Pancreas (tissue), 10 donors: ENCODE data around the gene CXADR. TPM values are rescaled to one million over a fixed set of nuclear protein-coding genes. Genes with fewer than 3 reads are reported as not detected.

Experiments
- ATAC-seq, 4 donors: fragments of 200-7000 bp; cut with Tn5 transposase; one replicate each; pipeline versions ENCODE4 v1.8.0 to v1.9.1; 2020; ENCODE audit warnings: mild to moderate bottlenecking in 4 of 4, moderate library complexity in 4 of 4
- DNase-seq, 6 donors: peaks; one replicate each; pipeline ENCODE4 v3.0.0-alpha.2; 2020
- FAIRE-seq: peaks from 2 replicates; lab custom pipeline; 2012; peaks lifted over from hg19 to GRCh38; lab: Jason Lieb, UNC
- H3K27ac ChIP-seq, 4 donors: fragments of 200-600 bp; sonication (generic); 1 replicate in 3 of 4; 2 replicates in 1 of 4; pipeline versions ENCODE4 v1.5.0 to v1.8.0; 2020
- H3K27me3 ChIP-seq, 4 donors: fragments of 200-600 bp; one replicate each; pipeline ENCODE4 v1.8.0; 2021
- H3K36me3 ChIP-seq, 3 donors: fragments of 200-600 bp; sonication (generic) in 1 of 3; one replicate each; pipeline versions ENCODE4 v1.5.0 to v1.8.0; 2020 to 2021
- H3K4me1 ChIP-seq, 3 donors: fragments of 200-600 bp; one replicate each; pipeline ENCODE4 v1.8.0; 2021
- H3K4me3 ChIP-seq, 4 donors: fragments of 200-600 bp; sonication (generic) in 2 of 4; one replicate each; pipeline versions ENCODE4 v1.5.0 to v1.8.0; 2020 to 2021
- H3K9me3 ChIP-seq, 4 donors: fragments of 200-600 bp; one replicate each; pipeline ENCODE4 v1.8.0; 2021
- WGBS, 2 donors: extraction: QIAGEN DNeasy Blood & Tissue Kit; methylation state at CpG; one replicate each; pipeline ENCODE4 v1.1.7; 2013; 5-methylcytosine and 5-hydroxymethylcytosine counted together
- intact Hi-C, 3 donors: fragments of 100-400 bp; cut with DNase I; formaldehyde crosslinking; loops; one replicate each; pipeline versions ENCODE4 v1.11.1 to v1.14.2; 2022
- polyA plus RNA-seq, 2 donors: library from polyadenylated mRNA; stranded (reverse); fragments of 200-250 nt; gene quantifications; one replicate each; pipeline ENCODE4 v1.2.3, GENCODE V29; 2013
- total RNA-seq, 6 donors: library from RNA; stranded (reverse); fragmentation: NEBNext Ultra II Directional in 4 of 6; extraction: Animal tissue kit (Norgen Biotek cat#: 25700) in 4 of 6; gene quantifications; one replicate each; pipeline versions ENCODE4 v1.2.1 to v1.2.4, GENCODE V29; 2021 to 2023
- TF ChIP-seq, protein P1 (sequence below), 4 donors: fragments of 200-600 bp; sonication (generic) in 3 of 4; IDR thresholded peaks; one replicate each; pipeline versions ENCODE4 v1.5.0 to v1.8.0; 2021; ENCODE audit warnings: antibody characterized with exemption in 4 of 4
- donor health status: healthy with polysubstance abuse.
- donor health status: DM: no; HTN: no; CAD: no; lungs with moderate emphysema.
- donor health status: DM: no; HTN: no; CAD: no.
- donor health status: control.
- donor health status: control.
- donor health status: Bipolar disorder and iron deficiency.
- donor health status: DM: yes; HTN: yes; CAD: no.
- donor health status: DM: no; HTN: no; CAD: no.
- donor health status: DM: no; HTN: no; CAD: no.
- donor health status: DM: yes; HTN: yes; CAD: no.

The CXADR gene
- total and polyA plus RNA-seq, 8 donors = 5.1 to 24.8 (median 15.1) TPM

DNA sequence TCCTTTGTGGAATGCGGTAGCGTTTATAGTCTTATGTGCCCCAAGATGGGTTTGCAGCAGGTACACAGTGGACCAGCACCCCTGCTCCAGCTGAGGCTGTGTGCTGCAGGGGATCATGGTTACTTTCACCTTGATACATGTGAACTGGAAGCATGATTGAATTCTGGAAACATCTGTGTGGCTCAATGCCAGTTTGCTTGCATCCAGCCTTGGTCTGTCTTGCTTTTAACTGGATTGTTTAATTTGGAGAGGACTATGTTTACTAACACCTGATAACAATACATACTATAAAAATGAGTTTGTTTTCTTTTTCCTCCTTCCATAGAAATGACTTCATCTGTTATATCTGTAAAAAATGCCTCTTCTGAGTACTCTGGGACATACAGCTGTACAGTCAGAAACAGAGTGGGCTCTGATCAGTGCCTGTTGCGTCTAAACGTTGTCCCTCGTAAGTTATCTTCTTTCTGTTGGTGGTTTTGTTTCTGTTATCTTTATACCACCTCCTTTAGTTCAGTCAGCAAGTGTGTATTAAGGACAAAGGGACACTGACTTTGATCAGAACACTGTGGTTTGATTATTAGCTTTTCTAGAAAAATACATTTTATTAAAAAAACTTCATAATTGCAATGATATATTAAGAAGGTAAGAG is 47.7 kb downstream of the CXADR start:
- intact Hi-C loops = no loop called here
- FAIRE-seq (no peak), ATAC-seq (peak in 2 of 4 donors; percentile 44 to 57), DNase-seq (no peak)
- H3K27ac ChIP-seq = no peak overlapping the region
- whole genome bisulfite sequencing, 2 donors = 45 to 78% methylated on average over 5 of the region's 5 CpGs
- H3K36me3 ChIP-seq = peaks cover 0 to 5% (median 0%) of the 10 kb centered on the region in 3 donors
- no peaks in the 10 kb centered on the region for H3K4me1 ChIP-seq
- H3K4me3 ChIP-seq = no peak overlapping the region
- no peaks in the 10 kb centered on the region for H3K9me3 ChIP-seq
- TF ChIP-seq, protein P1, sequence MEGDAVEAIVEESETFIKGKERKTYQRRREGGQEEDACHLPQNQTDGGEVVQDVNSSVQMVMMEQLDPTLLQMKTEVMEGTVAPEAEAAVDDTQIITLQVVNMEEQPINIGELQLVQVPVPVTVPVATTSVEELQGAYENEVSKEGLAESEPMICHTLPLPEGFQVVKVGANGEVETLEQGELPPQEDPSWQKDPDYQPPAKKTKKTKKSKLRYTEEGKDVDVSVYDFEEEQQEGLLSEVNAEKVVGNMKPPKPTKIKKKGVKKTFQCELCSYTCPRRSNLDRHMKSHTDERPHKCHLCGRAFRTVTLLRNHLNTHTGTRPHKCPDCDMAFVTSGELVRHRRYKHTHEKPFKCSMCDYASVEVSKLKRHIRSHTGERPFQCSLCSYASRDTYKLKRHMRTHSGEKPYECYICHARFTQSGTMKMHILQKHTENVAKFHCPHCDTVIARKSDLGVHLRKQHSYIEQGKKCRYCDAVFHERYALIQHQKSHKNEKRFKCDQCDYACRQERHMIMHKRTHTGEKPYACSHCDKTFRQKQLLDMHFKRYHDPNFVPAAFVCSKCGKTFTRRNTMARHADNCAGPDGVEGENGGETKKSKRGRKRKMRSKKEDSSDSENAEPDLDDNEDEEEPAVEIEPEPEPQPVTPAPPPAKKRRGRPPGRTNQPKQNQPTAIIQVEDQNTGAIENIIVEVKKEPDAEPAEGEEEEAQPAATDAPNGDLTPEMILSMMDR (IDR thresholded peaks at IDR 0.05) = no peak
- no peaks in the 10 kb centered on the region for H3K27me3 ChIP-seq

DNA sequence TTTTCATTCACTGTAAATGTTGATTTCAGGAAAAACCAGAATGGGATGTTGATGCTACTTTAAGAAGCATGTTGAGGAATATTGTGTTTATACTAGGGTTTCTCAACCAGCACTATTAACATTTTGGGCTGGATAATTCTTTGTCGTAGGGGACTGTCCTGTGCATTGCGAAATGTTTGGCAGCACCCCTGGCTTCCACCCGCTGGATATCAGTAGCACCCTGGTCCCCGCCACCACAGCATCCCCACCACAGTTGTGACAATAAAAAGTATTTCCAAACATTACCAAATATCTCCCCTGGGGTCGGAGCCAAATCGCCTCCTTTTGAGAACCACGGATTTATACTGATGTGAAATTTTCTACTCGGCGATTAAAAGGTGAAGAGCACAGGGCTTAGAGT is 57.9 kb downstream of the CXADR start:
- H3K27me3 ChIP-seq = no peaks in the 10 kb centered on the region
- H3K4me3 ChIP-seq = no peak overlapping the region
- no peaks in the 10 kb centered on the region for H3K4me1 ChIP-seq
- TF ChIP-seq, protein P1 (IDR thresholded peaks at IDR 0.05) = no peak
- no peak overlapping the region for H3K27ac ChIP-seq
- intact Hi-C loops = no loop called here
- DNase-seq (no peak), FAIRE-seq (no peak), ATAC-seq (no peak)
- no peaks in the 10 kb centered on the region for H3K36me3 ChIP-seq
- WGBS, 2 donors = 88 to 90% methylated on average over 9 of the region's 9 CpGs
- H3K9me3 ChIP-seq = no peaks in the 10 kb centered on the region

DNA sequence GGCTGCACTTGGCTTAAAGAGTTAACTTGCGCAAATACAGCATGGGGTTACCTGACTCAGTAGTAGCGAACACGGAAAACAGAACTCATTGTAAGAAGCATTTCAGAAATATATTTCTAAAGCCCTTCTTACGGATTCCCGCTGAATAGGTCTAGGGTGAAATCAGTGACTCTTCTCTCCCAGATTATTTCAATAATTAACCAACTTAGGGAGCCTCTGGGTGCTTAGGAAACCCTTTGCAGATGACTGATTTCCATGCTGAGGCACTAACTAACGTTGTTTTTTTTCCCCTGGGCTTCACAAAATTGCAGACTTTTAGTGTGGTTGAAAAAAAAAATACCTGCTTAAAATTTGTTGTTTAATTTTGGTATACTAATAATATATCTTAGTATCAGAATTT is 59.6 kb downstream of the CXADR start:
- intact Hi-C loops = no loop called here
- no peaks in the 10 kb centered on the region for H3K27me3 ChIP-seq
- DNase-seq = no peak
- no peaks in the 10 kb centered on the region for H3K36me3 ChIP-seq
- ATAC-seq = no peak
- 77 to 94% methylated on average over 6 of the region's 6 CpGs for WGBS, 2 donors
- TF ChIP-seq, protein P1 (IDR thresholded peaks at IDR 0.05) = no peak
- no peak for FAIRE-seq
- H3K27ac ChIP-seq = no peak overlapping the region
- no peaks in the 10 kb centered on the region for H3K9me3 ChIP-seq
- H3K4me1 ChIP-seq = no peaks in the 10 kb centered on the region
- no peak overlapping the region for H3K4me3 ChIP-seq

DNA sequence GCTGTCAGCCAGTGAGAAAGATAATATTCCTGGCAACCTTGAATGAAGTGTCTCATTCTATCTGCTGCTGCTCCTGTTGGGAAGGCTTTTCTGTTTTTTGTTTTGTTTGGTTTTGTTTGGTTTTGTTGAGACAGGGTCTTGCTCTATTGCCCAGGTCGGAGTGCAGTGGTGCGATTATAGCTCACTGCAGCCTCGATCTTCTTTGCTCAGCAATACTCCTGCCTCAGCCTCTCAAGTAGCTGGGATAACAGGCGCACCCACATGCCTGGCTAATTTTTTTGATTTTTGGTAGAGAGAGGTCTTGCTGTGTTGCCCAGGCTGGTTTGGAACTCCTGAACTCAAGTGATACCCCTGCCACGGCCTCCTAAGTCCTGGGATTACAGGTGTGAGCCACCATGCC is 62.2 kb downstream of the CXADR start:
- FAIRE-seq (no peak), ATAC-seq (no peak), DNase-seq (no peak)
- peaks cover 0 to 4% (median 0%) of the 10 kb centered on the region in 3 donors for H3K4me1 ChIP-seq
- H3K27ac ChIP-seq = no peak overlapping the region
- no peaks in the 10 kb centered on the region for H3K36me3 ChIP-seq
- 97 to 98% methylated on average over 5 of the region's 5 CpGs for WGBS, 2 donors
- no peaks in the 10 kb centered on the region for H3K27me3 ChIP-seq
- H3K4me3 ChIP-seq = no peak overlapping the region
- H3K9me3 ChIP-seq = no peaks in the 10 kb centered on the region
- intact Hi-C loops = no loop called here
- TF ChIP-seq, protein P1 (IDR thresholded peaks at IDR 0.05) = no peak

DNA sequence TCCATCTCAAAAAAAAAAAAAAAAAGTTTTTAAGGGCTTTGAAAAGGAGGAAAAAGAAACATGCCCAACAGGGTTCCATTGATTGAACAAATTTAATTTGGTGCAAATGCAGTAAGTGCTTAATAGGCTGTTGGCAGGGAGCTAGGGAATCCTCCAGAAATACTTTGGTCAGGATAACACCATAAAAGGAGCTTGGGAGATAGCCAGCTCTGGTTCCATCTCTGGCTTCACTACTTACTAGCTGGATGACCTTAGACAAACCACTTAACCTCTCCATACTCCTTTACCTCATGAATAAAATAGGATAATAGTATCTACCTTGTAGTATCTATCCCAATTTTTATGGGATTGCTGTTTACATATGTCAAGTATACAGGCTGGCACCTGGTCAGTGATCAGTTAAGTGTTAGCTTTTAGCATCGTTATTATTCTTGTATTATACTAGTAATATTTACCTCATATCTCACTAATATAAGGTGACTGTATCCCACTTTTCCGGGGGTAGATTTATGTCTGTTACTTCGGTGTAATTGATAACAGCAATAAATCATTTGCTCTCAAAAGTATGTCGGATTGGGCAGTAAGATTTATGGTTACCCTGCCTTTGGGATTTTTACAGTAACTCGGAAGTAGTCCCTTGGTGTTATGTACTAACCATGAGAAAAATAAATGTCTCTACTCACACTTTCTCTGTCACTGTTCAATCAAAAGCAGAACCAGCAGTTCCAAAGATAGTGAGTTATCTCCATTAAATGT is 63.4 kb downstream of the CXADR start:
- H3K27me3 ChIP-seq = no peaks in the 10 kb centered on the region
- H3K4me3 ChIP-seq = no peak overlapping the region
- H3K4me1 ChIP-seq = peaks cover 0 to 4% (median 0%) of the 10 kb centered on the region in 3 donors
- H3K9me3 ChIP-seq = no peaks in the 10 kb centered on the region
- ATAC-seq (no peak), FAIRE-seq (no peak), DNase-seq (no peak)
- TF ChIP-seq, protein P1 (IDR thresholded peaks at IDR 0.05) = no peak
- intact Hi-C loops = no loop called here
- H3K27ac ChIP-seq = no peak overlapping the region
- no peaks in the 10 kb centered on the region for H3K36me3 ChIP-seq
- WGBS, 2 donors = 47 to 50% methylated on average over 5 of the region's 5 CpGs
